ENCODE measurements around the gene SIM2.

The SIM2 gene

GRCh38 chr21:36701756-36702621 lies 3.1 kb downstream of the SIM2 start:
- no peak for FAIRE-seq

DNA sequence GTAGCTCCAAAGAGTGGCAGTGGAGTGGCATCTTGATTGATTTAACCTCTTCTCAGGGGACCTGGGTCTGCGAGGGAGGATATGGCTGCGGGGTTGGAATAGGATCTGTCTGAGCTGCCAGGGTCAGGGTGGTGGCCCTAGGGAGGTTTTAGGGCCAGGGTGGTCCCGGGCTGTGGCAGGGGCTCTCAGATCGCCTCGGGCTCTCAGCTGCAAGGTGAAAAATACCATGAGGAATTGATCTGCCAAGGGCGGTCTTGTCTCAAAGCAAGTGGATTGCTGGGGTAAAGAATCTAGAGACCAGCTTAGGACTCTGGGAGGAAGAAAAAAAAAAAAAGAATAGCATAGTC lies 3.7 kb downstream of the SIM2 start:
- no peak for FAIRE-seq

- no peak for FAIRE-seq
These were observed 4.2 kb downstream of the SIM2 start for GRCh38 chr21:36703123-36703522.

- FAIRE-seq: no peak
These were observed 4.8 kb downstream of the SIM2 start for GRCh38 chr21:36703626-36704280.

DNA sequence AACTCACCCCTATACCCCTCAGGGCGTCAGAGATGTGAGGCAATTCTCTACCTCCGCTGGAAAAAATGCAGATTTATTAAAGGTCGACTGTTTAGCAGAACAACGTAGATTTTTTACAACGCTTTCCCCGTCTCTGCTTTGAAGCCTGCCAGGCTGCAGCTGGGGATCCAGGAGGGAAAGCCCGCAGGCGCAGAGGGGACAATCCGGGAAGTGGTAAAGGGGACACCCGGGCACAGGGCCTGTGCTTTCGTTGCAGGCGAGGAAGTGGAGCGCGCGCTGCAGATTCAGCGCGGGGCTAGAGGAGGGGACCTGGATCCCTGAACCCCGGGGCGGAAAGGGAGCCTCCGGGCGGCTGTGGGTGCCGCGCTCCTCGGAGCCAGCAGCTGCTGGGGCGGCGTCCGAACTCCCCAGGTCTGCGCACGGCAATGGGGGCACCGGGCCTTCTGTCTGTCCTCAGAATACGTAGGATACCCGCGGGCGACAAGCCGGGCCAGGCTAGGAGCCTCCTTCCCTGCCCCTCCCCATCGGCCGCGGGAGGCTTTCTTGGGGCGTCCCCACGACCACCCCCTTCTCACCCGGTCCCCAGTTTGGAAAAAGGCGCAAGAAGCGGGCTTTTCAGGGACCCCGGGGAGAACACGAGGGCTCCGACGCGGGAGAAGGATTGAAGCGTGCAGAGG lies 5.5 kb downstream of the SIM2 start:
- FAIRE-seq: no peak

DNA sequence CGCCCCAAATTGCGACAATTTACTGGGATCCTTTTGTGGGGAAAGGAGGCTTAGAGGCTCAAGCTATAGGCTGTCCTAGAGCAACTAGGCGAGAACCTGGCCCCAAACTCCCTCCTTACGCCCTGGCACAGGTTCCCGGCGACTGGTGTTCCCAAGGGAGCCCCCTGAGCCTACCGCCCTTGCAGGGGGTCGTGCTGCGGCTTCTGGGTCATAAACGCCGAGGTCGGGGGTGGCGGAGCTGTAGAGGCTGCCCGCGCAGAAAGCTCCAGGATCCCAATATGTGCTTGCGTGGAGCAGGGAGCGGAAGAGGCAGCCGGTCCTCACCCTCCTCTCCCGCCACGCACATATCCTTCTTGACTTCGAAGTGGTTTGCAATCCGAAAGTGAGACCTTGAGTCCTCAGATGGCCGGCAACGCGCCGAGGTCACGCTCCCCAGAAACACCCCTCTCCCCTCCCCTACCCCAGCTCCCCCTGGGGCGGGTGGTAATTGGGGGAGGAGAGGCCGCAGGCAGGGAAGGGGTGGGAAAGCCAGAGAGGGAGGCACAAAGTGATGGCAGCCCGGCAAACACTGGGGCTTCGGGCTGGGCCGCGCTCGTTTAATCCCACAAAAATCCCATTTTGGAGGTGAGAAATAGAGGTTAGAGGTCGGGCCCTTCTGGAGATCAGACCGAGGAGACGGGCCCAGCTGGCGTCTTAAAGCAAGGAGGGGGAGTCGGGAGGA lies 6.2 kb downstream of the SIM2 start:
- FAIRE-seq: no peak

GRCh38 chr21:36705679-36706481 lies 7.0 kb downstream of the SIM2 start:
- no peak for FAIRE-seq

DNA sequence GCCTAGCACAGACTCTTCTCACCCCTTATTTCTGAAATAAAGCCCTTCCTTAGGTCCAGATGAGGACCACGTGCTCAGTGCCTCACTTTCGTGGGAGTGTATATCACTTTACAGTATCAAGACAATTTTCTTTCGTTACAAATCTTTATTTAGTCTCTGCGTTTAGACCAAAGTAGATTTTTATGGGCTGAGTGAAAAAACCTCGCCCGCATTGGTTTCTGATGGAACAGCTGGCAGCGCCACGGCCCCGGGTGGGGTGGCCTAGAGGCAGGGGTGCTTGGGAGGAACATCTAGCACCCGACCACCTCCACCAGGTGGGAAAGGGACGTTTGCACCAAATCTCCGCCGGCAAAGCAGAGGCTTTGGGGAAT lies 7.6 kb downstream of the SIM2 start:
- FAIRE-seq: no peak

- no peak for FAIRE-seq
These were observed 8.2 kb downstream of the SIM2 start for GRCh38 chr21:36706951-36707762.

GRCh38 chr21:36707763-36708285 lies 8.9 kb downstream of the SIM2 start:
- no peak for FAIRE-seq

DNA sequence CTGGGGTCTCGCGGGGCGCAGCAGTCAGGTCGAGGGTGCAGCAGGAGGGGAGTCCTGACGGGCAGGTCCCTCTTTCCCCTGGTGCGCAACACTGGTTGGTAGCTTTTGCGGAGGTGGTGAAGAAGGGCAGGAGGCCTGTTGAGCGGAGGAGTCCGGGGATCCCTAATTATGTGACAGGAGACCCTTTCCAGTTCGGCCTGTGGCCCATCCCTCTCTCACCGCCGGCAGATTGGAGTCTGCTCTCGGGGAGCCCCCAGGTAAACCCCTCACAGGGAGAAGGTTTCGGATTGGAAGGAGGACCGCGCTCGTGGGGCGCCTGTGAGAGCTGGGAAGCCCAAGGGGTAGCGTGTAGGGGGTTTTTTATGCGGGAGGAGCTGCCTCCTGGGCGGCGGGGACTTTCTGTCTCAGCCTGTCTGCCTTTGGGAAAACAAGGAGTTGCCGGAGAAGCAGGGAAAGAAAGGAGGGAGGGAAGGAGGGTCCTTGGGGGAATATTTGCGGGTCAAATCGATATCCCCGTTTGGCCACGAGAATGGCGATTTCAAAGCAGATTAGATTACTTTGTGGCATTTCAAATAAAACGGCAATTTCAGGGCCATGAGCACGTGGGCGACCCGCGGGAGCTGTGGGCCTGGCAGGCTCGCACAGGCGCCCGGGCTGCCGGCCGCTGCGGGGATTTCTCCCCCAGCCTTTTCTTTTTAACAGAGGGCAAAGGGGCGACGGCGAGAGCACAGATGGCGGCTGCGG lies 9.5 kb downstream of the SIM2 start:
- no peak for FAIRE-seq

GRCh38 chr21:36709030-36709867 lies 10.3 kb downstream of the SIM2 start:
- FAIRE-seq: no peak

DNA sequence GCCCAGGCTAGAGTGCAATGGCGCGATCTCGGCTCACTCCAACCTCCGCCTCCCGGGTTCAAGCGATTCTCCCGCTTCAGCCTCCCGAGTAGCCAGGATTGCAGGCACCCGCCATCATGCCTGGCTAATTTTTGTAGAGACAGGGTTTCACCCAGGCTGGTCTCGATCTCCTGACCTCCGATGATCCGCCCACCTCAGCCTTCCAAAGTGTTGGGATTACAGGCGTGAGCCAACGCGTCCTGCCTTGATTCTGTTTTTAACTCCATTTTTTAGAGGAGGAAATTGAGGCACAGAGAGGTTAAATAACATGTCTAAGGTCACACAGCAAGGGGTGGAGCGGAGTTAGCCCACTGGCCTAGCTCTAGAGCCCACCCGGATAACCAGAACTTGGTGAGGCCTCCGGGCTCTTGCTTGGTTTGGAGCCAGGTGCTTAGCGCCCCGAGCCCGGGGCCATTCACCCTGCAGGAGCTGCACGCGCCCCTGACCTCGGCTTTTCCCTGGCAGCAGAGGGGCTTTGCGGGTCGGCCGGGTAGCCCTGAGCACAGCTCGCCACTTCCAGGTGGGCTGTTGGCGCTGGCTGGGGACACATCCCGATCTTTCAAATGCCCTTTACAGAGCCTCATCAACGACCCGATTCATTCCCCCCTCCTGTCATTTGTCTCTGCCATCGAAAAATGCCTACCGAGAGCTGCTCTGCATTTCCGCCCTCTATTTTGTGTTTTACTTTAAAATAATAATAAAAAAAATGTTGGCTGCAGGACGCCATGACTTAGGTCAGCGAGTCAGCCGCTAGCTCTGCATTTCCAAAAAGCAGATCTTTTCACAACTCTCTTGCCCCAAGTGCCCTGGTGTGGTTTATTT lies 11.2 kb downstream of the SIM2 start:
- no peak for FAIRE-seq

GRCh38 chr21:36710729-36711048 lies 11.8 kb downstream of the SIM2 start:
- no peak for FAIRE-seq

DNA sequence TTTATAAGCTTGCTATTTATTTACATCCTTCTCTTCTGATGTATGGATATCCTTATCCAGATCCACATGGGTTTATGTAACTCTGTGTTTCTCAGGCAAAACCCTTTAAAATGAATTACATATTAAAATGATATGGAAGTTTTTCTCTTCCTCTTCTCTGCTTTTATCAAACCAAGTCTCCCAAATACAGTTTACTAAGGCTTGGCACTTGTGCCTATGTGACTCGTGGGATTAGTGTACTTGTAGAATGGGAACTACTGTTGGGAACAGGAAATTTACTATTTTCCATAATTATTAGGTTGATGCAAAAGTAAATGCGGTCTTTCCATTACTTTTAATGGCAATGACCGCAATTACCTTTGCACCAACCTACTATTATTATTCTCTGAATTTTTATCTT lies 14.8 kb downstream of the SIM2 start:
- no peak for FAIRE-seq

DNA sequence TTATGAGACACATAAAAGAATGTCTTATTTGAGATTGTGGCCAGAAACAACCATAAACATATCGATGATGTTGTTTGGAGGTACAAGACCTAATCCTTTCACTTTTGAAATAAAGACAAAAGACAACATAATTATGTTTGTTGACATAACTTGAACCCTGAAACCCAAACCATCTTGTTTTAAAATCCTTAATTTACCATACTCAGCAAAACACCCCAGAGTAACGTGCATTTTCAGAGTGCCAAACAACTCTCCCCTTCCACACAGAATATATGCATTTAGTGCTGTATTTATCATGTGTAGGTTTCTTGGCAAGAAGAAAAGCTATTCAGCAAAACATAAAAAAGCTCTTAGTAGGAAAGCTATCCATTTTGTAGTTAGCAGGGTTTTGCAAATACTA lies 17.5 kb downstream of the SIM2 start:
- FAIRE-seq: no peak

GRCh38 chr21:36716836-36717235 lies 17.9 kb downstream of the SIM2 start:
- no peak for FAIRE-seq

- no peak for FAIRE-seq
These were observed 19.1 kb downstream of the SIM2 start for GRCh38 chr21:36717976-36718375.
